MCF 10A (cell line): ENCODE results near the gene MFSD1. TPM values are rescaled to one million over a fixed set of nuclear protein-coding genes. Genes with fewer than 3 reads are reported as not detected.
A peak's percentile ranks its signal among the peaks of the same experiment; 100 is the strongest.

Source experiments
- BruUV-seq: library from RNA; stranded (reverse); fragments of 400-500 nt; replicated peaks from 2 replicates; lab custom pipeline; 2021; lab: Mats Ljungman, UMichigan
- CTCF ChIA-PET: fragments of 300-600 bp; sonication (Branson Sonifier 250); formaldehyde crosslinking; extraction: SDS; loops from one replicate; lab custom pipeline; 2021; ENCODE audit warnings: antibody characterized with exemption, inconsistent platforms; lab: Yijun Ruan, JAX
- POLR2A ChIA-PET: fragments of 300-600, 350-650 bp; sonication (Branson Sonifier 250); formaldehyde crosslinking; extraction: SDS; loops from one replicate; lab custom pipeline; 2020; ENCODE audit warnings: antibody characterized with exemption, inconsistent platforms; lab: Yijun Ruan, JAX
- DNase-seq: peaks from one replicate; pipeline ENCODE4 v3.0.0-alpha.2; 2018; ENCODE audit not compliant: unreplicated experiment
- H3K27ac Mint-ChIP-seq: one replicate; pipeline ENCODE4 v1.8.0; 2022; ENCODE audit warnings: mild to moderate bottlenecking, low read depth, mixed read lengths; ENCODE audit not compliant: unreplicated experiment
- H3K27me3 Mint-ChIP-seq: one replicate; pipeline ENCODE4 v1.8.0; 2022; ENCODE audit warnings: mixed read lengths; ENCODE audit not compliant: insufficient read depth, unreplicated experiment
- H3K36me3 Mint-ChIP-seq: one replicate; pipeline ENCODE4 v1.8.0; 2022; ENCODE audit warnings: mild to moderate bottlenecking, moderate library complexity, mixed read lengths; ENCODE audit not compliant: insufficient read depth, unreplicated experiment
- H3K4me1 Mint-ChIP-seq: one replicate; pipeline ENCODE4 v1.8.0; 2022; ENCODE audit warnings: mixed read lengths; ENCODE audit not compliant: insufficient read depth, unreplicated experiment
- H3K4me3 Mint-ChIP-seq: one replicate; pipeline ENCODE4 v1.8.0; 2022; ENCODE audit warnings: mild to moderate bottlenecking, moderate library complexity, mixed read lengths; ENCODE audit not compliant: unreplicated experiment
- H3K9me3 Mint-ChIP-seq: one replicate; pipeline ENCODE4 v1.8.0; 2022; ENCODE audit warnings: mixed read lengths; ENCODE audit not compliant: unreplicated experiment
- CTCF ChIP-seq: fragments of 200-600 bp; IDR thresholded peaks from one replicate; pipeline ENCODE4 v1.8.0; 2022; ENCODE audit warnings: antibody characterized with exemption, mild to moderate bottlenecking; ENCODE audit not compliant: unreplicated experiment
- intact Hi-C: fragments of 100-400 bp; cut with micrococcal nuclease; formaldehyde crosslinking; loops from 2 replicates; pipeline ENCODE4 v1.14.1; 2022
- total RNA-seq: library from RNA; stranded (reverse); gene quantifications from 2 replicates; pipeline ENCODE4 v1.2.3, GENCODE V29; 2022

The MFSD1 gene
- total RNA-seq, 1 experiment from 2014 or later, result 28.9 TPM

GRCh38 chr3:158810823-158811724, 9.2 kb downstream of the MFSD1 start:
- no peaks in the 10 kb centered on the region for H3K9me3 Mint-ChIP-seq
- ChIA-PET CTCF (interaction anchor here (0.6 to 1.7 kb wide), 5 partner anchors 9 to 21 kb away, joined by 3 to 11 read pairs (median 3); partner anchors contain the start of gene MFSD1), POLR2A (no interaction called here)
- H3K4me1 Mint-ChIP-seq, result no peaks in the 10 kb centered on the region
- intact Hi-C loops, result no loop called here
- no peak for DNase-seq
- no peak overlapping the region for H3K27ac Mint-ChIP-seq
- TF ChIP-seq CTCF, result no peak
- H3K36me3 Mint-ChIP-seq, result peaks cover 74% of the 10 kb centered on the region
- BruUV-seq, result no TSS peak
- no peak overlapping the region for H3K4me3 Mint-ChIP-seq
- H3K27me3 Mint-ChIP-seq, result no peaks in the 10 kb centered on the region

- no peak for TF ChIP-seq CTCF
- H3K4me1 Mint-ChIP-seq, result no peaks in the 10 kb centered on the region
- H3K36me3 Mint-ChIP-seq, result peaks cover 46% of the 10 kb centered on the region
- no TSS peak for BruUV-seq
- intact Hi-C loops, result no loop called here
- no peaks in the 10 kb centered on the region for H3K27me3 Mint-ChIP-seq
- no peak for DNase-seq
- H3K9me3 Mint-ChIP-seq, result no peaks in the 10 kb centered on the region
- H3K4me3 Mint-ChIP-seq, result no peak overlapping the region
- ChIA-PET POLR2A (no interaction called here), CTCF (interaction anchor here (0.6 to 1.0 kb wide), 5 partner anchors 11 to 442 kb away, joined by 3 to 5 read pairs (median 3); no protein-coding TSS in a partner anchor)
- H3K27ac Mint-ChIP-seq, result peak overlapping the region; percentile 21
These were observed 17.4 kb downstream of the MFSD1 start for GRCh38 chr3:158819282-158819681.

- no peaks in the 10 kb centered on the region for H3K9me3 Mint-ChIP-seq
- POLR2A ChIA-PET, result interaction anchor here (1.0 kb wide), 1 partner anchor 9 kb away, joined by 3 read pairs; no protein-coding TSS in a partner anchor
- CTCF ChIA-PET, result no interaction called here
- no peak for DNase-seq
- TF ChIP-seq CTCF, result no peak
- H3K4me3 Mint-ChIP-seq, result no peak overlapping the region
- H3K27ac Mint-ChIP-seq, result no peak overlapping the region
- H3K4me1 Mint-ChIP-seq, result no peaks in the 10 kb centered on the region
- intact Hi-C loops, result no loop called here
- no peaks in the 10 kb centered on the region for H3K27me3 Mint-ChIP-seq
- H3K36me3 Mint-ChIP-seq, result peaks cover 48% of the 10 kb centered on the region
- no TSS peak for BruUV-seq
These were observed 18.7 kb downstream of the MFSD1 start for GRCh38 chr3:158820521-158820920.

- Mint-ChIP-seq H3K36me3 (peaks cover 48% of the 10 kb centered on the region), H3K9me3 (no peaks in the 10 kb centered on the region), H3K4me3 (no peak overlapping the region), H3K4me1 (no peaks in the 10 kb centered on the region), H3K27ac (no peak overlapping the region), H3K27me3 (no peaks in the 10 kb centered on the region)
- DNase-seq, result no peak
- POLR2A ChIA-PET, result no interaction called here
- no TSS peak for BruUV-seq
- intact Hi-C loops, result no loop called here
- CTCF ChIA-PET, result no interaction called here
- TF ChIP-seq CTCF, result no peak
These were observed 20.0 kb downstream of the MFSD1 start for GRCh38 chr3:158821847-158822246.
